DOHH2 (cell line): ENCODE data around the gene GPR61.

ENCODE experiments used
- CTCF ChIP-seq: fragments of 200-600 bp; sonication (generic); IDR thresholded peaks from one replicate; pipeline ENCODE4 v1.5.1; 2014; ENCODE audit warnings: antibody characterized with exemption, mild to moderate bottlenecking, low read depth, low read length; ENCODE audit not compliant: poor library complexity, severe bottlenecking
- EZH2phosphoT487 ChIP-seq: fragments of 200-600 bp; sonication (generic); IDR thresholded peaks from 2 replicates; pipeline ENCODE4 v1.6.1; 2017; ENCODE audit warnings: borderline replicate concordance, mild to moderate bottlenecking, antibody characterized with exemption, low read length, moderate library complexity, mixed read lengths

GRCh38 chr1:109530457-109531087 lies 9.1 kb upstream of the GPR61 start:
- TF ChIP-seq CTCF (no peak), EZH2phosphoT487 (no peak)
